Motor neuron (in vitro differentiated cells): ENCODE data around the gene PHC2. TPM values are rescaled to one million over a fixed set of nuclear protein-coding genes. Genes with fewer than 3 reads are reported as not detected.
A peak's percentile ranks its signal among the peaks of the same experiment; 100 is the strongest.

Experiments
- ATAC-seq, 8 experiments: fragments of 200-7000 bp; cut with Tn5 transposase; replicated peaks in 6 of 8; 2 replicates each; pipeline ENCODE4 v1.8.0; 2021; ENCODE audit warnings: mild to moderate bottlenecking in 8 of 8, moderate library complexity in 8 of 8
- H3K27ac ChIP-seq, 2 donors: fragments of 250-450 bp; sonication (Bioruptor Pico); 2 replicates each; pipeline ENCODE4 v1.9.0; 2021; ENCODE audit warnings: antibody characterized with exemption in 2 of 2, mild to moderate bottlenecking in 2 of 2, moderate library complexity in 1 of 2
- H3K4me1 ChIP-seq, 2 donors: fragments of 250-450 bp; sonication (Bioruptor Pico); replicated peaks in 1 of 2; 2 replicates each; pipeline ENCODE4 v1.6.1; 2021; ENCODE audit warnings: antibody characterized with exemption in 2 of 2, mild to moderate bottlenecking in 2 of 2, moderate library complexity in 1 of 2
- H3K4me3 ChIP-seq, 5 donors: fragments of 250-450 bp; sonication (Bioruptor Pico); 2 replicates each; pipeline ENCODE4 v1.9.0; 2021; ENCODE audit warnings: antibody characterized with exemption in 5 of 5, mild to moderate bottlenecking in 5 of 5, moderate library complexity in 4 of 5
- WGBS, 10 experiments: fragments of 450-650 bp; shearing (Covaris generic); methylation state at CpG; one replicate each; pipeline ENCODE4 v1.0.0; 2022; 5-methylcytosine and 5-hydroxymethylcytosine counted together
- in situ Hi-C, 9 experiments: fragments of 400-800 bp; cut with MboI; loops; one replicate each; pipeline ENCODE4 v1.15.0; 2021; ENCODE audit warnings: low sequenced_read_pairs in 9 of 9, low pct_unique_long_range_greater_than_20kb in 2 of 9; ENCODE audit not compliant: unreplicated experiment in 9 of 9
- total RNA-seq, 8 experiments: library from RNA; unstranded; fragments of 300-600 nt; gene quantifications; 2 replicates each; pipeline versions ENCODE4 v1.2.3 to v1.2.4, GENCODE V29; 2022

Gene PHC2
- total RNA-seq, 8 experiments from 2014 or later, result 42.0 to 256 (median 89.5) TPM

GRCh38 chr1:33346927-33347649 lies 83.8 kb downstream of the PHC2 start:
- peak in 1 of 8 experiments; percentile 1 for ATAC-seq
- WGBS, 10 experiments, result 0 to 40% (median 7%) methylated on average over 1 to 2 of the region's 2 CpGs; no CpG with 5 or more reads in 1 of the 10 experiments
- H3K4me1 ChIP-seq, result peaks cover 49 to 67% of the 10 kb centered on the region in 2 donors
- in situ Hi-C loops, result no loop called here
- peak overlapping the region; percentile 77 to 94 (median 86) for H3K4me3 ChIP-seq
- H3K27ac ChIP-seq, result peak overlapping the region; percentile 5 to 21

- peak overlapping the region in 2 of 5 donors; percentile 85 to 94 for H3K4me3 ChIP-seq
- in situ Hi-C loops, result no loop called here
- peaks cover 54 to 73% of the 10 kb centered on the region in 2 donors for H3K4me1 ChIP-seq
- WGBS, 10 experiments, result 0 to 100% (median 65%) methylated on average over 1 to 3 of the region's 3 CpGs; no CpG with 5 or more reads in 1 of the 10 experiments
- ATAC-seq, result no peak
- H3K27ac ChIP-seq, result no peak overlapping the region
Measured at GRCh38 chr1:33346533-33346926, 84.4 kb downstream of the PHC2 start.

GRCh38 chr1:33344896-33345560 lies 85.9 kb downstream of the PHC2 start:
- 0 to 100% (median 89%) methylated on average over 2 of the region's 2 CpGs for whole genome bisulfite sequencing, 10 experiments
- ATAC-seq, result no peak
- Histone ChIP-seq H3K27ac (no peak overlapping the region), H3K4me3 (no peak overlapping the region), H3K4me1 (peaks cover 63 to 74% of the 10 kb centered on the region in 2 donors)
- in situ Hi-C loops, result no loop called here

GRCh38 chr1:33343539-33343938 lies 87.4 kb downstream of the PHC2 start:
- in situ Hi-C loops, result no loop called here
- Histone ChIP-seq H3K27ac (no peak overlapping the region), H3K4me1 (peaks cover 77 to 89% of the 10 kb centered on the region in 2 donors), H3K4me3 (no peak overlapping the region)
- no peak for ATAC-seq
- 29 to 96% (median 85%) methylated on average over 1 to 5 of the region's 5 CpGs; no CpG with 5 or more reads in 2 of the 10 experiments for WGBS, 10 experiments

- H3K4me3 ChIP-seq, result peak overlapping the region in 1 of 5 donors; percentile 13
- peak overlapping the region; percentile 55 to 58 for H3K27ac ChIP-seq
- in situ Hi-C loops, result no loop called here
- WGBS, 10 experiments, result 0 to 100% (median 20%) methylated on average over 1 to 7 of the region's 7 CpGs; no CpG with 5 or more reads in 4 of the 10 experiments
- peak; percentile 78 to 97 (median 93) for ATAC-seq
- peaks cover 76 to 90% of the 10 kb centered on the region in 2 donors for H3K4me1 ChIP-seq
Measured at GRCh38 chr1:33342041-33342723, 88.7 kb downstream of the PHC2 start.

GRCh38 chr1:33341190-33341589 lies 89.7 kb downstream of the PHC2 start:
- 47 to 96% (median 80%) methylated on average over 1 to 6 of the region's 6 CpGs; no CpG with 5 or more reads in 1 of the 10 experiments for WGBS, 10 experiments
- no peak for ATAC-seq
- Histone ChIP-seq H3K4me1 (peaks cover 72 to 87% of the 10 kb centered on the region in 2 donors), H3K27ac (peak overlapping the region in 1 of 2 donors; percentile 25), H3K4me3 (no peak overlapping the region)
- in situ Hi-C loops, result no loop called here

- H3K27ac ChIP-seq, result peak overlapping the region in 1 of 2 donors; percentile 69
- H3K4me3 ChIP-seq, result no peak overlapping the region
- peaks cover 63 to 71% of the 10 kb centered on the region in 2 donors for H3K4me1 ChIP-seq
- 40 to 100% (median 85%) methylated on average over 1 to 2 of the region's 2 CpGs; no CpG with 5 or more reads in 4 of the 10 experiments for WGBS, 10 experiments
- in situ Hi-C loops, result no loop called here
- ATAC-seq, result no peak
Measured at GRCh38 chr1:33339413-33339812, 91.5 kb downstream of the PHC2 start.

- peak overlapping the region; percentile 66 to 69 for H3K27ac ChIP-seq
- WGBS, 10 experiments, result 10 to 42% (median 27%) methylated on average over 1 to 11 of the region's 14 CpGs; no CpG with 5 or more reads in 3 of the 10 experiments
- in situ Hi-C loops, result no loop called here
- H3K4me3 ChIP-seq, result no peak overlapping the region
- H3K4me1 ChIP-seq, result peaks cover 59 to 67% of the 10 kb centered on the region in 2 donors
- peak in 6 of 8 experiments; percentile 1 to 44 (median 22) for ATAC-seq
Measured at GRCh38 chr1:33338440-33339211, 92.3 kb downstream of the PHC2 start.

- ATAC-seq, result peak in 1 of 8 experiments; percentile 6
- Histone ChIP-seq H3K4me1 (peaks cover 59 to 65% of the 10 kb centered on the region in 2 donors), H3K27ac (peak overlapping the region in 1 of 2 donors; percentile 66), H3K4me3 (no peak overlapping the region)
- in situ Hi-C loops, result no loop called here
- 0 to 100% (median 82%) methylated on average over 1 of the region's 1 CpG; no CpG with 5 or more reads in 4 of the 10 experiments for WGBS, 10 experiments
Measured at GRCh38 chr1:33338048-33338439, 92.9 kb downstream of the PHC2 start.

GRCh38 chr1:33337441-33337840 lies 93.5 kb downstream of the PHC2 start:
- Histone ChIP-seq H3K4me3 (no peak overlapping the region), H3K27ac (no peak overlapping the region), H3K4me1 (peaks cover 53 to 59% of the 10 kb centered on the region in 2 donors)
- WGBS, 10 experiments, result 73 to 100% (median 87%) methylated on average over 1 to 6 of the region's 6 CpGs; no CpG with 5 or more reads in 2 of the 10 experiments
- ATAC-seq, result no peak
- in situ Hi-C loops, result no loop called here

- Histone ChIP-seq H3K4me3 (no peak overlapping the region), H3K27ac (no peak overlapping the region), H3K4me1 (peaks cover 45 to 50% of the 10 kb centered on the region in 2 donors)
- in situ Hi-C loops, result no loop called here
- ATAC-seq, result no peak
- WGBS, 10 experiments, result 0 to 86% (median 73%) methylated on average over 2 to 8 of the region's 9 CpGs
Measured at GRCh38 chr1:33336580-33336979, 94.3 kb downstream of the PHC2 start.

- in situ Hi-C loops, result no loop called here
- H3K4me3 ChIP-seq, result no peak overlapping the region
- ATAC-seq, result peak in 1 of 8 experiments; percentile 18
- 30 to 88% (median 82%) methylated on average over 1 to 4 of the region's 4 CpGs; no CpG with 5 or more reads in 1 of the 10 experiments for WGBS, 10 experiments
- H3K4me1 ChIP-seq, result peaks cover 32 to 35% of the 10 kb centered on the region in 2 donors
- H3K27ac ChIP-seq, result no peak overlapping the region
Measured at GRCh38 chr1:33335020-33335419, 95.9 kb downstream of the PHC2 start.
